ENCODE results near the gene RAB40B.

- TF ChIP-seq MXI1 (IDR thresholded peaks at IDR 0.05; ENCODE audit: borderline replicate concordance, low read depth, low read length) (no peak), CTCF (conservative IDR thresholded peaks at IDR 0.05; ENCODE audit: low read depth, low read length) (no peak), POLR2A (IDR thresholded peaks at IDR 0.05; ENCODE audit: low read depth, low read length) (no peak), MAFK (IDR thresholded peaks at IDR 0.05; ENCODE audit: low read depth, low read length) (no peak), CEBPB (IDR thresholded peaks at IDR 0.05; ENCODE audit: low read depth, low read length) (no peak), ELK1 (IDR thresholded peaks at IDR 0.05; ENCODE audit: borderline replicate concordance, low read depth, low read length) (no peak), RAD21 (IDR thresholded peaks at IDR 0.05; ENCODE audit: low read length) (no peak)
Measured at GRCh38 chr17:82653651-82654528, 44.6 kb downstream of the RAB40B start.
